Skeletal muscle satellite cell (primary cell): Measurements from ENCODE around the gene S100A16.
"Not testable (repeated sequence)": the region's sequence is repeated elsewhere in the genome, so short reads cannot be mapped to it uniquely, and the experiment has no call there.

Source experiments
- H3K27me3 ChIP-seq: 2 replicates; pipeline ENCODE4 v1.7.0; 2013; ENCODE audit warnings: low read length; ENCODE audit not compliant: control insufficient read depth, insufficient read depth
- H3K36me3 ChIP-seq: 2 replicates; pipeline ENCODE4 v1.7.0; 2013; ENCODE audit warnings: mild to moderate bottlenecking, control low read depth, low read length; ENCODE audit not compliant: insufficient read depth
- H3K4me1 ChIP-seq: 2 replicates; pipeline ENCODE4 v1.7.0; 2013; ENCODE audit warnings: low read length; ENCODE audit not compliant: control insufficient read depth, insufficient read depth
- H3K4me2 ChIP-seq: 2 replicates; pipeline ENCODE4 v1.7.0; 2013; ENCODE audit warnings: mild to moderate bottlenecking, low read length
- H3K4me3 ChIP-seq: 2 replicates; pipeline ENCODE4 v1.7.0; 2013; ENCODE audit warnings: low read length
- H3K9ac ChIP-seq: 2 replicates; pipeline ENCODE4 v1.7.0; 2013; ENCODE audit warnings: mild to moderate bottlenecking, low read depth, low read length, moderate library complexity
- H3K9me3 ChIP-seq: replicated peaks from 2 replicates; pipeline ENCODE4 v1.7.0; 2013; ENCODE audit warnings: mild to moderate bottlenecking, control low read depth, low read length

Gene S100A16

DNA sequence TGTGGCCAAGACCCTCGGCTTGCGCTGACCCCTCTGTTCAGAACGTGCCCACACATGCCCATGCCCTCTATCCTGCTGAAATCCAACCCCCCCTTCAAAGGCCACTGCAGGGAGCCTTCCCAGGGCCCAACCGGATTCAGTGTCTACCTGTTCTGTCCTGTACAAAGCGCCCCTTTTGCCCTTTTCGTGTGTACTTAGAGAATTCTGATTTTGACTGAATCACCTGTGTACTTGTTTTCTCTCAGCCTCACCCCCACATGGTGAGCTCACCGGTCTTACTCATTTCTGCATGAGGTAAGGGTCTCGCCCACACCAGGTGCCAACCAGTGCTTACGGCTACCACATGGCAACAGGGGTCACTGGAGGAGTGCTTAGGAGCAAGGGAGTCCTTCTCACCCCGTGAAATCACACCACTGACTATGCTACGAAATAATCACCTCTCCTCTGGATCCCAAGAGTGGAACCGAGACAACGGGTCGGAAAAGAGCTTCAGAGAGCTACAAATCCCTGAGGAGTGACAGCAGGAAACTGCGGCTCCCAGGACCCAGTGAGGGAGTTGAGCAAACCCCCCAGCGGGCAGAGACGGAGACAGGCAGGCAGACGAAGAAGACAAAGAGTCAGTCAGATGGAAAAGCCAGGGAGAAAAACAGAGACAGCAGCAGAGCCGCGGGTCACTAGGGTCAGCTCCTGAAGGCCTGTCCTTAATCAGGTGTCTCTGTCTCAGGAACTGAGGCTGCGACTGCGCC is 45.1 kb downstream of the S100A16 start:
- Histone ChIP-seq H3K4me3 (peak overlapping the region; percentile 52), H3K4me1 (peaks cover 64% of the 10 kb centered on the region), H3K27me3 (no peaks in the 10 kb centered on the region), H3K36me3 (no peaks in the 10 kb centered on the region), H3K9ac (peak overlapping the region; percentile 93), H3K9me3 (no peaks in the 10 kb centered on the region), H3K4me2 (peak overlapping the region; percentile 78)

DNA sequence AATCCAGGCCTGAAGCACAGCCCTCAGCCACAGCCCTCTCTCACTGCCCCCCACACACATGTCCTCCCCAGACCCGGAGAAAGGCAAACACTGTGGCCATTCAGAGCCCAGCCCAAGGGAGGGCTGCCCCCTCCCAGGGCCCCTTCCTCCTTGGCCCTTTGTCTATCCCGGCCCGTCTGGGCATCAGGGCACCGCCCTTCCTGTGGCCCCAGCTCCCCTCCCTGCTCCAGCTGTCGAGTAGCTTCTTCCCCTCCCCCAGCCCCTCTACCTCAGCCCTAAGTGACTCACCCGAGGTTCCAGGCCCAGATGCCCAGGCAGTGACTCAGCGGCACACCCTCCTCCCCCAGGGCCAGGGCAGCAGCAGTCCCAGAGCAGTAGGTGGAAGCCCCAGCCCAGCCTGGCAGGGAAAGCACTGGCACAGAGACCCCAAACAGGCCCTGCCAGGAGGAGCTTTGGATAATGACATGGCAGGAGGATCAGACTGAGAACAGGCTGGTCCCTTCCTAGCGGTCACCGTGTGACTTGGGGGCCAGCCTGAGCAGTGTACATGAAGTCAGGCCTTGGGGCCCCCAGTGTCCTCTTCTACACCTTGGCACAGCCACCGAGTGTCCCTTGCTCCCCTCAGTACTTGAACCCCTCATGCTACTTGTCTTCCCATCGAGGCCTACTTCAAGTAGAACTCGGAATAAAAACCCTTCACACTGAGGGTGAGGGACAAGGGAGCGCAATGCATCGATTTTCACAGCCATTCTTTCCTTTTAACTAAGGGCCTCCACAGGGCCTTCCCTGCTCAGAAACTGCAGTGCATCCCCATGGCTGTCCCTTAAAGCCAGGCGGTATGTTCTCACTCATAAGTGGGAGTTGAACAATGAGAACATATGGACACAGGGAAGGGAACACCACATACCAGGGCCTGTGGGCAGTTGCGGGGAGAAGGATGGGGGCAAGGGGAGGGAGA is 46.2 kb downstream of the S100A16 start:
- Histone ChIP-seq H3K4me3 (peak overlapping the region; percentile 59), H3K9ac (peak overlapping the region; percentile 93), H3K36me3 (no peaks in the 10 kb centered on the region), H3K4me1 (peaks cover 57% of the 10 kb centered on the region), H3K9me3 (no peaks in the 10 kb centered on the region), H3K27me3 (no peaks in the 10 kb centered on the region), H3K4me2 (peak overlapping the region; percentile 80)

DNA sequence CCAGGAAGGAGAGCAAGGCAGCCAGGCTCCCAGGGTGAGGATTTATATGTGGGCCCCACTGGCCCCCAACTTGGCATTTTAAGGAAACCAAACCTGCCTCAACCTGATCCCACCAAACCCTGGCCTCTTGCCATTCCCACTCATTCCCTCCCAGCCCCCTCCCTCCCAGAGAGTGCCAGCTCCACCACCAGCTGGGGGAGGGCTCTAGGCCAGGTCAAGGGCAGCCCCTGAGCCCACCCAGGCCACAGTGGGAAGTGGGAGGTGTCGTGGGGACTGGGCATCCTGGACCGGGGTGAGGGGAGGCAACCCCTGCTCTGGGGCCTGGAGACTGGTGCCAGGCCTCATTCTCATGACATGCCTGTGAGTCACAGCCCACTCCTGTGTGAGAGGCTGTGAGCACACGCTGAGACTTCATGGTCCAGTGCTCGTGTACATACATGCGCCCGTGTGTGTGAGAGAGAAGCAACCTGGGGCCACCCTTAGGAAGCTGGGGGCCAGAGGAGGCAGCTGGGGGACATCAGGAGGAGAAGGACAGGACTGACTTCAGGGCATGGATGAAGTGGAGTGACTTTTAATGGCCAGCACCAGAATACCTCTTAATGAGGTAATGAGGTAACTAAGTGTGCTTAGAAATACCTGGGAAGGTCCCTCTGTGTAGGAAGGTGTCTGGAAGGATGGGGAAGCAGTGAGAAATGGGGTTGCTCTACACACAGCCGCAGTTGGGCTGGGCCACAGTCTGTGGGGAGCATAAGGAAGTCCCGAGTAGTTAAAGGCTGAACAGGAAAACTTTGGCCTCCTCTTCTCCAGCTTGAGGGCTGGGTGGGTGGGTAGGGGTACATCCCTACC is 47.2 kb downstream of the S100A16 start, which contains the start of gene S100A2:
Gene S100A2 (minus strand): TSS at position 316 of the 846 bp plus-strand sequence. CDS start 1,967 bp downstream, outside the sequence.
- peaks cover 54% of the 10 kb centered on the region for H3K4me1 ChIP-seq
- H3K4me3 ChIP-seq, result peak within 1 kb of the TSS; percentile 59
- H3K36me3 ChIP-seq, result no peaks in the 10 kb centered on the region
- H3K4me2 ChIP-seq, result peak within 1 kb of the TSS; percentile 80
- H3K9me3 ChIP-seq, result no peaks in the 10 kb centered on the region
- H3K27me3 ChIP-seq, result no peaks in the 10 kb centered on the region
- H3K9ac ChIP-seq, result peak within 1 kb of the TSS; percentile 93

DNA sequence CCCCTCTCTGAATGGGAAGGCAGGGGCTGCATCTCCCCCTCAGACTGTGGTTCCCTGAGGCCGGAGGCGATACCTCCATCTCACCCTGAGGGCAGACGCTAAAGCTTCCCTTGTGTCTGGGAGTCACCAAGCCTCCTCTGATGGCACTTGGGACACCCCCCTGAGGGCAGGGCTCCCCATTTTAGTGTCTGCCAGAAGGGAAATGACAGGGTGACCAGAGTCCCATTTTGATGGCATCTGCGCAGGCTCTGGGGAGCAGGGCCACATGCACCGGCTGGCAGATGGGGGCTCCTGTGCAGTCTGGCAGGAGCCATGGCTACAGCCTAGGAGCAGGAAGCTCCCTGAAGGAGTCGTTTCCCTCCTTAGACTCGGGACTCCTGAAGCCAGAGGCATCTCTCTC is 48.9 kb downstream of the S100A16 start:
- peak overlapping the region; percentile 13 for H3K9ac ChIP-seq
- H3K4me1 ChIP-seq, result peaks cover 52% of the 10 kb centered on the region
- no peak overlapping the region for H3K4me2 ChIP-seq
- H3K27me3 ChIP-seq, result no peaks in the 10 kb centered on the region
- no peaks in the 10 kb centered on the region for H3K9me3 ChIP-seq
- no peaks in the 10 kb centered on the region for H3K36me3 ChIP-seq
- no peak overlapping the region for H3K4me3 ChIP-seq

DNA sequence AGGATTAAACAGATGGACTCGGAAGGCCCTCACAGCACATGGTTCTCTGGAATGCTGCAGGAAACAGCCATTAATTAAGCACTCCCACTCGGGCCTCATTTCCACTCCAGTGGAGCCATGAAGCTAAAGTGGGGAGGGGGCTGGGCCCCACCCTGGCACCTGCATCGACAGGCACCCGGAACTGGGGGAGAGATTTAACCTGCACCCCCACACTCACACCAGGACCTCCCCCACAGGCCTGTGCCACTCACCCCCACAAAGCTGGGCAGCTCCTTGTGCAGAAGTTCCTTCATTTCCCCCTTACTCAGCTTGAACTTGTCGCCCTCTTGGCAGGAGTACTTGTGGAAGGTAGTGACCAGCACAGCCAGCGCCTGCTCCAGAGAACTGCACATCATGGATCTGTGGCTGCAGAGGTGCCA is 49.4 kb downstream of the S100A16 start:
- Histone ChIP-seq H3K4me3 (no peak overlapping the region), H3K9ac (no peak overlapping the region)

DNA sequence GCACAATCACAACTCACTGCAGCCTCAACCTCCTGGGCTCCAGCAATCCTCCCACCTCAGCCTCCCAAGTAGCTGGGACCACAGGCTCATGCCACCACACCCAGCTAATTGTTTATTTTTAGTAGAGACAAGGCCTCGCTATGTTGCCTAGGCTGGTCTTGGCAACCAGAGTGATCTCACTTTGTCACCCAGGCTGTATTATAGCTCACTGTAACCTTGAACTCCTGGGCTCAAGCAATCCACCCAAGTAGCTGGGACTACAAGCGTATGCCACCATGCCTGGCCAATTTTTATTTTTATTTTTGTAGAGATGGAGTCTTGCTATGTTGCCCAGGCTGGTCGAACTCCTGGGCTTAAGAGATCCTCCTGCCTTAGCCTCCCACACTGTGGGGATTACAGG is 50.9 kb downstream of the S100A16 start:
- not testable (repeated sequence) for H3K4me2 ChIP-seq, H3K36me3 ChIP-seq, H3K9me3 ChIP-seq, H3K9ac ChIP-seq, H3K4me3 ChIP-seq, H3K27me3 ChIP-seq
- peaks cover 33% of the 10 kb centered on the region for H3K4me1 ChIP-seq

More for the DNA sequence above, 49.4 kb downstream of the S100A16 start:
- Histone ChIP-seq H3K27me3 (no peaks in the 10 kb centered on the region), H3K4me1 (peaks cover 48% of the 10 kb centered on the region), H3K9me3 (no peaks in the 10 kb centered on the region), H3K36me3 (no peaks in the 10 kb centered on the region), H3K4me2 (no peak overlapping the region)

DNA sequence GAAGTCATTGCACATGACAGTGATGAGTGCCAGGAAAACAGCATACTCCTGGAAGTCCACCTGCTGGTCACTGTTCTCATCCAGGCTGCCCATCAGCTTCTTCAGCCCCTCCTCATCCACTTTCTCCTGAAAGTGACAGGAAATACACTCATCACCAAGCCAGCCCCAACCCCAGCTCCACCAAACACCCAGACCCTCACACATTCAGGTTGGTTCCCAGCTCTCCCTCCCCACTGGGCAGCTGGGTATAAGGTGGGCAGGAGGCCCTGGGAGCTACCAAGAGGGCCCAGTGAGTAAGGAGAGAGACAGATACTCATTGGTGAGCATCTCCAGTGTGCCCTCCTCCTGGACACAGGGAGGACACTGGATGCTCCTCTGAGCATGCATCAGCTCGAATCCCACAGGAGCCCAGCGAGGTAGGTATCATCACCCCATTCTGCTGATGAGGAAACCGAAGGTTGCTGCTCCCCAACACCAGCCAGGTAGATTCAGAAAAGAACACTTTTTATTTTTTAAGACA is 51.4 kb downstream of the S100A16 start:
- Histone ChIP-seq H3K4me3 (no peak overlapping the region), H3K9me3 (no peaks in the 10 kb centered on the region), H3K4me1 (peaks cover 29% of the 10 kb centered on the region), H3K4me2 (no peak overlapping the region), H3K27me3 (no peaks in the 10 kb centered on the region), H3K36me3 (no peaks in the 10 kb centered on the region), H3K9ac (no peak overlapping the region)

DNA sequence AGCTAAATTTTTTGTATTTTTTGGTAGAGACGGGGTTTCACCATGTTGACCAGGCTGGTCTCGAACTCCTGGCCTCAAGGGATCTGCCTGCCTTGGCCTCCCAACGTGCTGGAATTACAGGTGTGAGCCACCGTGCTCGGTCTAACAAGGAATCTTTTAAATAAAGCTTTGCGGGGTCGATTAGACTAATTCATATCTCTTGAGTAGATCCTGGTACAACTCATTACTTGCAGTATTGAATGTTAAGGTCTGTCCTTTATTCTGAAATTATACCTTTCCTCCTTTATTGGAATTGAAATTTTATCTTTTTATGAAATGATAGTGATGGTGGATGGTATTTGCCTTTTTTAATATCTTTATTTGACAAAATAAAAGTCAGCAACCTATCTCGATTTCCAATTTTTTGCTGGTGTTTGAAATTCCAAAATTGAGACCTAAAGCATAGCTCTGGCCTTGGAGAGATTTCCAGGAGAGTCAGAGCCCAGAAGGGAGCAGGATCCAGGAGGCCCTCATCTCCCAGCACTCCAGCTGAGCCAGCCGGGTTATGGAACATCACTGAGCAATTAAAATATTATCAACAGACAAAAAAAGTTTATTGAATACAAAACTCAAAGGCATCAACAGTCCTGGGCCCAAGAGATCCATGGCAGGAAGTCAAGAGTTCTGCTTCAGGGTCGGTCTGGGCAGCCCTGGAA is 52.0 kb downstream of the S100A16 start:
- no peak overlapping the region for H3K9ac ChIP-seq
- H3K9me3 ChIP-seq, result no peaks in the 10 kb centered on the region
- H3K4me2 ChIP-seq, result no peak overlapping the region
- peaks cover 23% of the 10 kb centered on the region for H3K4me1 ChIP-seq
- H3K4me3 ChIP-seq, result no peak overlapping the region
- no peaks in the 10 kb centered on the region for H3K36me3 ChIP-seq
- H3K27me3 ChIP-seq, result no peaks in the 10 kb centered on the region

DNA sequence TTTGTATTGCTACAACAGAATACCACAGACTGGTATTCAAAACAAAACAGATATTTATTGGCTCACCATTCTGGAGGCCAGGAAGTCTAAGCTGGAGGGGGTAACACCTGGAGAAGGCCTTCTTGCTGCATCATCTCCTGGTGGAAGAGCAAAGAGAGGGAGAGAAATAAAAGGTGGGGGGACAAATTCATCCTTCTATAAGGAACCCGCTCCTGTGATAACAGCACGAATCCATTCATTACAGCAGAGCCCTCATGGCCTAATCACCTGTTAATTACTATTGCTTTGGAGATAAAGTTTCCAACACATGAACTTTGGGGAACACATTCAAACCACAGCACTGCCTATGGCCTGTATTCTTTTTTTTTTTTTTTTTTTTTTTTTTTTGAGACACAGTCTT is 52.7 kb downstream of the S100A16 start:
- no peak overlapping the region for H3K4me3 ChIP-seq
- no peaks in the 10 kb centered on the region for H3K36me3 ChIP-seq
- no peaks in the 10 kb centered on the region for H3K27me3 ChIP-seq
- no peak overlapping the region for H3K4me2 ChIP-seq
- H3K4me1 ChIP-seq, result peaks cover 17% of the 10 kb centered on the region
- no peak overlapping the region for H3K9ac ChIP-seq
- no peaks in the 10 kb centered on the region for H3K9me3 ChIP-seq

DNA sequence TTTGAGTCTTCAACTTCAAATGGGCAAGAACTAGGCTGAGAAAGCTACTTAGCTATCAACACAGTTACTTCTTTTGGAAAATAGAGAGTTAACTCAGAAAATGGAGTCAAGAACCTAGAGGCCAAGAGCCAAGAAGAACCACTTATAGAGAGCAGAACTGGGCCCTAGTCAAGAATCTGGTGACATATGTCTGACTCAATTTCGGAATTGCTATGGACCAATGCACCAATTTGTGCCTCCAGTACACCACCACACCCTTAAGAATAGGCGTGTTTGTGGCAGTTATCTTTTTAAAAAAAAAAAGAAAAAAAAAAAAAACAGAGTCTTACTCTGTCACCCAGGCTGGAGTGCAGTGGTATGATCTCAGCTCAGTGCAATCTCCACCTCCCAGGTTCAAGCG is 55.1 kb downstream of the S100A16 start:
- Histone ChIP-seq H3K4me3 (no peak overlapping the region), H3K27me3 (no peaks in the 10 kb centered on the region), H3K36me3 (no peaks in the 10 kb centered on the region), H3K4me2 (no peak overlapping the region), H3K9me3 (no peaks in the 10 kb centered on the region), H3K9ac (no peak overlapping the region), H3K4me1 (peaks cover 12% of the 10 kb centered on the region)
